WTC11 (cell line): ENCODE results near the gene RMI1. TPM values are rescaled to one million over a fixed set of nuclear protein-coding genes. Genes with fewer than 3 reads are reported as not detected.

Experiments
- ATAC-seq: fragments of 200-7000 bp; cut with Tn5 transposase; 2 replicates; pipeline ENCODE4 v1.10.0; 2021; ENCODE audit warnings: mild to moderate bottlenecking, moderate library complexity
- CTCF ChIA-PET: fragments of 300-600 bp; sonication (Branson Sonifier 250); formaldehyde crosslinking; loops from one replicate; lab custom pipeline; 2021; ENCODE audit warnings: antibody characterized with exemption; lab: Charles Lee
- POLR2A ChIA-PET: fragments of 350-600 bp; sonication (Branson Sonifier 250); formaldehyde crosslinking; loops from one replicate; lab custom pipeline; 2021; ENCODE audit warnings: antibody characterized with exemption; lab: Charles Lee
- DNase-seq: peaks from one replicate; pipeline ENCODE4 v3.0.0; 2021; ENCODE audit warnings: low spot score
- H3K27ac Mint-ChIP-seq: 2 replicates; pipeline ENCODE4 v1.8.0; 2021; ENCODE audit warnings: mixed read lengths
- H3K27me3 Mint-ChIP-seq: 2 replicates; pipeline ENCODE4 v1.8.0; 2021; ENCODE audit warnings: low read depth, mild to moderate bottlenecking, moderate library complexity, mixed read lengths
- H3K36me3 Mint-ChIP-seq: 2 replicates; pipeline ENCODE4 v1.8.0; 2021; ENCODE audit warnings: mixed read lengths
- H3K4me1 Mint-ChIP-seq: 2 replicates; pipeline ENCODE4 v1.8.0; 2022; ENCODE audit warnings: mixed read lengths
- H3K4me3 Mint-ChIP-seq: 2 replicates; pipeline ENCODE4 v1.8.0; 2021; ENCODE audit warnings: mild to moderate bottlenecking, moderate library complexity, mixed read lengths
- H3K9me3 Mint-ChIP-seq: 2 replicates; pipeline ENCODE4 v1.8.0; 2021; ENCODE audit warnings: mixed read lengths
- CDX4 ChIP-seq: fragments of 250-450 bp; sonication (Bioruptor Pico); IDR thresholded peaks from 2 replicates; pipeline ENCODE4 v1.9.0; 2021; ENCODE audit warnings: moderate library complexity, mild to moderate bottlenecking, inconsistent platforms, borderline replicate concordance
- ELF4 ChIP-seq: sonication (generic); formaldehyde crosslinking; IDR thresholded peaks from 2 replicates; pipeline ENCODE4 v1.8.1; 2022; ENCODE audit warnings: low read depth, mild to moderate bottlenecking, moderate library complexity, missing genetic modification reagents
- FOXP1 ChIP-seq: sonication (generic); formaldehyde crosslinking; IDR thresholded peaks from 2 replicates; pipeline ENCODE4 v1.8.0; 2022; ENCODE audit warnings: missing genetic modification reagents, mild to moderate bottlenecking, moderate library complexity, borderline replicate concordance
- JAZF1 ChIP-seq: fragments of 250-450 bp; sonication (Bioruptor Pico); IDR thresholded peaks from 2 replicates; pipeline ENCODE4 v1.9.0; 2021; ENCODE audit warnings: moderate library complexity, mild to moderate bottlenecking, inconsistent platforms
- NFYB ChIP-seq: sonication (generic); formaldehyde crosslinking; conservative IDR thresholded peaks from 2 replicates; pipeline ENCODE4 v1.8.0; 2022; ENCODE audit warnings: low read depth, missing genetic modification reagents
- NR2C2 ChIP-seq: sonication (generic); formaldehyde crosslinking; IDR thresholded peaks from 2 replicates; pipeline ENCODE4 v1.8.0; 2022; ENCODE audit warnings: mild to moderate bottlenecking, missing genetic modification reagents
- PRDM15 ChIP-seq: sonication (generic); formaldehyde crosslinking; IDR thresholded peaks from 2 replicates; pipeline ENCODE4 v1.8.0; 2022; ENCODE audit warnings: missing genetic modification reagents
- RORB ChIP-seq: fragments of 250-450 bp; sonication (Bioruptor Pico); IDR thresholded peaks from 2 replicates; pipeline ENCODE4 v1.9.0; 2021; ENCODE audit warnings: mild to moderate bottlenecking
- ZNF219 ChIP-seq: sonication (generic); formaldehyde crosslinking; IDR thresholded peaks from 2 replicates; pipeline ENCODE4 v1.8.0; 2023; ENCODE audit warnings: missing genetic modification reagents, mild to moderate bottlenecking, borderline replicate concordance
- ZNF263 ChIP-seq: sonication (generic); formaldehyde crosslinking; IDR thresholded peaks from 2 replicates; pipeline ENCODE4 v1.8.1; 2022; ENCODE audit warnings: low read depth, mild to moderate bottlenecking, moderate library complexity, missing genetic modification reagents
- ZNF425 ChIP-seq: fragments of 250-450 bp; sonication (Bioruptor Pico); conservative IDR thresholded peaks from 2 replicates; pipeline ENCODE4 v1.9.0; 2021; ENCODE audit warnings: mild to moderate bottlenecking
- ZNF671 ChIP-seq: fragments of 250-450 bp; sonication (Bioruptor Pico); IDR thresholded peaks from 2 replicates; pipeline ENCODE4 v1.8.0; 2021; ENCODE audit warnings: mild to moderate bottlenecking
- ZSCAN18 ChIP-seq: fragments of 250-450 bp; sonication (Bioruptor Pico); IDR thresholded peaks from 2 replicates; pipeline ENCODE4 v2.1.2; 2022; ENCODE audit warnings: mild to moderate bottlenecking, moderate library complexity
- total RNA-seq: library from RNA; stranded (reverse); gene quantifications from 3 replicates; pipeline ENCODE4 v1.2.3, GENCODE V29; 2021
- TF ChIP-seq, protein P1 (sequence below): sonication (generic); formaldehyde crosslinking; IDR thresholded peaks from 2 replicates; pipeline ENCODE4 v1.8.0; 2023; ENCODE audit warnings: missing genetic modification reagents, mild to moderate bottlenecking, borderline replicate concordance
- TF ChIP-seq, protein P2 (sequence below): sonication (generic); formaldehyde crosslinking; conservative IDR thresholded peaks from 2 replicates; pipeline ENCODE4 v1.8.1; 2023; ENCODE audit warnings: mild to moderate bottlenecking, low read depth, missing genetic modification reagents, moderate library complexity

RMI1 gene
- total RNA-seq, 1 experiment from 2014 or later: 25.8 TPM

DNA sequence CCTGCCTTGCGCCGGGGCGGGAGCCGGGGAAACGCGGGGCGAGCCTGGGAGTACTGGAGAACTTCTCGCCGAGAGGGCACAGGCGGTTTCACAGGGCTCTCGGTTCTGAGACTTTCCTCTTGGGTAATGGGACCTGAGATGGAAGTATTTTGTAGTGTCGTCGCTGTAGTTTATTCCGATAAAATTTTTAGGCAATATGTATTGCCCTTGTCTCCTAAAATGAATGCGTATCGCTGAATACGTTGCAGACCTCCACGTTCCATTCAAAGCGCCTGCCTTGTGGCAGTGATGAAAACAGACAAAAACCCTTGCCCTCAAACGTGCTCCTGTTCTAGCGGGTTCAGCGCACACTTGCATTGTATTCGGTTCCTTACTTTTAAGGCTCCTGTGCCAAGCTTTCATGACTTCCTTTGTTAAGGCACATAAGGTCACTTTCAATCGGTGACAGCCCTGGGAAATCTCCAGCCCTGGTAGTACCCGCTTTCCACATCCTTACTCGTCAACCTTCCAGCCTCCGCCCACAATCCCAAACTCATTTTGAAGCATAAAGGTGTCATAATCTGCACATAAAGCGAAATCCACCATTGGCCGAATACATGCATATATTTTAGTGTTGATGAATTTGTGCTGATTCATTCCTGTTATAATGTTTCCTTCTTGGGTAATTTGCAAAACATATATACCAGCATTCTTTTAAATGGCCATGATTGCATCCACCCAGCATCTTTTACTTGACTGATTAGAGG, 694 bp downstream of the RMI1 start:
- Mint-ChIP-seq H3K36me3 (peaks cover 32% of the 10 kb centered on the region), H3K27ac (peak overlapping the region; percentile 97), H3K9me3 (no peaks in the 10 kb centered on the region), H3K27me3 (peaks cover 2% of the 10 kb centered on the region), H3K4me3 (peak overlapping the region; percentile 99), H3K4me1 (peaks cover 40% of the 10 kb centered on the region)
- ChIA-PET CTCF (interaction anchor here (1.0 to 1.5 kb wide), 2 partner anchors 120 to 280 kb away, joined by 3 to 8 read pairs; no protein-coding TSS in a partner anchor), POLR2A (interaction anchor here (0.6 to 2.7 kb wide), 10 partner anchors 11 to 280 kb away, joined by 3 to 24 read pairs (median 5); partner anchors contain the start of gene UBQLN1)
- no peak for ATAC-seq
- no peak for DNase-seq
- TF ChIP-seq, protein P1, sequence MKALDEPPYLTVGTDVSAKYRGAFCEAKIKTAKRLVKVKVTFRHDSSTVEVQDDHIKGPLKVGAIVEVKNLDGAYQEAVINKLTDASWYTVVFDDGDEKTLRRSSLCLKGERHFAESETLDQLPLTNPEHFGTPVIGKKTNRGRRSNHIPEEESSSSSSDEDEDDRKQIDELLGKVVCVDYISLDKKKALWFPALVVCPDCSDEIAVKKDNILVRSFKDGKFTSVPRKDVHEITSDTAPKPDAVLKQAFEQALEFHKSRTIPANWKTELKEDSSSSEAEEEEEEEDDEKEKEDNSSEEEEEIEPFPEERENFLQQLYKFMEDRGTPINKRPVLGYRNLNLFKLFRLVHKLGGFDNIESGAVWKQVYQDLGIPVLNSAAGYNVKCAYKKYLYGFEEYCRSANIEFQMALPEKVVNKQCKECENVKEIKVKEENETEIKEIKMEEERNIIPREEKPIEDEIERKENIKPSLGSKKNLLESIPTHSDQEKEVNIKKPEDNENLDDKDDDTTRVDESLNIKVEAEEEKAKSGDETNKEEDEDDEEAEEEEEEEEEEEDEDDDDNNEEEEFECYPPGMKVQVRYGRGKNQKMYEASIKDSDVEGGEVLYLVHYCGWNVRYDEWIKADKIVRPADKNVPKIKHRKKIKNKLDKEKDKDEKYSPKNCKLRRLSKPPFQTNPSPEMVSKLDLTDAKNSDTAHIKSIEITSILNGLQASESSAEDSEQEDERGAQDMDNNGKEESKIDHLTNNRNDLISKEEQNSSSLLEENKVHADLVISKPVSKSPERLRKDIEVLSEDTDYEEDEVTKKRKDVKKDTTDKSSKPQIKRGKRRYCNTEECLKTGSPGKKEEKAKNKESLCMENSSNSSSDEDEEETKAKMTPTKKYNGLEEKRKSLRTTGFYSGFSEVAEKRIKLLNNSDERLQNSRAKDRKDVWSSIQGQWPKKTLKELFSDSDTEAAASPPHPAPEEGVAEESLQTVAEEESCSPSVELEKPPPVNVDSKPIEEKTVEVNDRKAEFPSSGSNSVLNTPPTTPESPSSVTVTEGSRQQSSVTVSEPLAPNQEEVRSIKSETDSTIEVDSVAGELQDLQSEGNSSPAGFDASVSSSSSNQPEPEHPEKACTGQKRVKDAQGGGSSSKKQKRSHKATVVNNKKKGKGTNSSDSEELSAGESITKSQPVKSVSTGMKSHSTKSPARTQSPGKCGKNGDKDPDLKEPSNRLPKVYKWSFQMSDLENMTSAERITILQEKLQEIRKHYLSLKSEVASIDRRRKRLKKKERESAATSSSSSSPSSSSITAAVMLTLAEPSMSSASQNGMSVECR: 0 out of 2 replicates have a peak, but pooled peaks have one; percentile 10
- no peak for TF ChIP-seq JAZF1 (CRISPR knock-in tag)
- TF ChIP-seq, protein P2, sequence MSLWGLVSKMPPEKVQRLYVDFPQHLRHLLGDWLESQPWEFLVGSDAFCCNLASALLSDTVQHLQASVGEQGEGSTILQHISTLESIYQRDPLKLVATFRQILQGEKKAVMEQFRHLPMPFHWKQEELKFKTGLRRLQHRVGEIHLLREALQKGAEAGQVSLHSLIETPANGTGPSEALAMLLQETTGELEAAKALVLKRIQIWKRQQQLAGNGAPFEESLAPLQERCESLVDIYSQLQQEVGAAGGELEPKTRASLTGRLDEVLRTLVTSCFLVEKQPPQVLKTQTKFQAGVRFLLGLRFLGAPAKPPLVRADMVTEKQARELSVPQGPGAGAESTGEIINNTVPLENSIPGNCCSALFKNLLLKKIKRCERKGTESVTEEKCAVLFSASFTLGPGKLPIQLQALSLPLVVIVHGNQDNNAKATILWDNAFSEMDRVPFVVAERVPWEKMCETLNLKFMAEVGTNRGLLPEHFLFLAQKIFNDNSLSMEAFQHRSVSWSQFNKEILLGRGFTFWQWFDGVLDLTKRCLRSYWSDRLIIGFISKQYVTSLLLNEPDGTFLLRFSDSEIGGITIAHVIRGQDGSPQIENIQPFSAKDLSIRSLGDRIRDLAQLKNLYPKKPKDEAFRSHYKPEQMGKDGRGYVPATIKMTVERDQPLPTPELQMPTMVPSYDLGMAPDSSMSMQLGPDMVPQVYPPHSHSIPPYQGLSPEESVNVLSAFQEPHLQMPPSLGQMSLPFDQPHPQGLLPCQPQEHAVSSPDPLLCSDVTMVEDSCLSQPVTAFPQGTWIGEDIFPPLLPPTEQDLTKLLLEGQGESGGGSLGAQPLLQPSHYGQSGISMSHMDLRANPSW (CRISPR knock-in tag): no peak
- TF ChIP-seq ZNF671: no peak
- TF ChIP-seq ZNF263 (CRISPR knock-in tag): 0 out of 2 replicates have a peak, but pooled peaks have one; percentile 35
- TF ChIP-seq FOXP1 (CRISPR knock-in tag): no peak
- TF ChIP-seq NFYB (CRISPR knock-in tag): no peak
- TF ChIP-seq CDX4: no peak
- TF ChIP-seq PRDM15 (CRISPR knock-in tag): no peak
- TF ChIP-seq NR2C2 (CRISPR knock-in tag): no peak
- no peak for TF ChIP-seq ZNF425 (CRISPR knock-in tag)
- TF ChIP-seq ZNF219 (CRISPR knock-in tag): no peak
- no peak for TF ChIP-seq ELF4 (CRISPR knock-in tag)
- TF ChIP-seq RORB (CRISPR knock-in tag): no peak
- TF ChIP-seq ZSCAN18: no peak
